T-helper 1 cell treated with Interleukin-12 subunit alpha and Interleukin-12 subunit beta and Interleukin-4 antibody, amounts not matched to agents 30 ng/mL and 1 ng/mL, for 36 hours (primary cell): ENCODE data around the gene CFAP45. TPM values are rescaled to one million over a fixed set of nuclear protein-coding genes. Genes with fewer than 3 reads are reported as not detected.

Experiments used
- intact Hi-C: fragments of 100-400 bp; cut with micrococcal nuclease; formaldehyde crosslinking; loops from one replicate; pipeline ENCODE4 v1.15.1; 2024
- total RNA-seq: library from RNA; stranded (reverse); gene quantifications from 2 replicates; pipeline ENCODE4 v1.2.3, GENCODE V29; 2022

CFAP45 gene
- total RNA-seq, 1 donor from 2014 or later = 0.76 TPM

GRCh38 chr1:159831412-159832141 is 68.4 kb downstream of the CFAP45 start:
- intact Hi-C loops = no loop called here

- intact Hi-C loops = no loop called here
These were observed 69.2 kb downstream of the CFAP45 start for GRCh38 chr1:159830722-159831121.

- intact Hi-C loops = no loop called here
These were observed 70.0 kb downstream of the CFAP45 start for GRCh38 chr1:159829822-159830465.

- intact Hi-C loops = no loop called here
These were observed 70.7 kb downstream of the CFAP45 start for GRCh38 chr1:159829273-159829634.

- intact Hi-C loops = no loop called here
These were observed 71.2 kb downstream of the CFAP45 start for GRCh38 chr1:159828581-159829272.

- intact Hi-C loops = no loop called here
These were observed 71.8 kb downstream of the CFAP45 start for GRCh38 chr1:159828176-159828575.

- intact Hi-C loops = loop anchor here (2.0 kb wide), 1 partner anchor 63 kb away; no protein-coding TSS in a partner anchor
These were observed 72.4 kb downstream of the CFAP45 start for GRCh38 chr1:159827549-159827948.

- intact Hi-C loops = loop anchor here (2.0 kb wide), 1 partner anchor 64 kb away; no protein-coding TSS in a partner anchor
These were observed 72.9 kb downstream of the CFAP45 start for GRCh38 chr1:159827102-159827490.

- intact Hi-C loops = loop anchor here (1.0 to 2.0 kb wide), 3 partner anchors 27 to 64 kb away; partner anchors contain the start of gene DUSP23
These were observed 73.4 kb downstream of the CFAP45 start, which contains the start of gene SLAMF8 for GRCh38 chr1:159826441-159827101. SLAMF8 (plus strand) TSS chr1:159826873; CDS start chr1:159826899, 26 bp downstream.

GRCh38 chr1:159825564-159825963 is 74.4 kb downstream of the CFAP45 start:
- intact Hi-C loops = no loop called here

- intact Hi-C loops = no loop called here
These were observed 76.6 kb downstream of the CFAP45 start for GRCh38 chr1:159823406-159823805.

Other genes with a start within 250 kb of the CFAP45 start
- not detected in 2 replicates for gene CRP, start 185.6 kb downstream of the CFAP45 start, total RNA-seq
- 12.8 and 13.0 TPM in 2 replicates for gene DUSP23, start 119.2 kb downstream of the CFAP45 start, total RNA-seq
- gene FCRL6, start 97.8 kb downstream of the CFAP45 start, total RNA-seq = 0.34 and 0.49 TPM in 2 replicates
- 0.83 and 1.4 TPM in 2 replicates for gene SLAMF8, start 73.3 kb downstream of the CFAP45 start, total RNA-seq
- gene VSIG8, start 37.5 kb downstream of the CFAP45 start, total RNA-seq = not detected in 2 replicates
- gene TAGLN2, start 25.3 kb upstream of the CFAP45 start, total RNA-seq = 411 and 422 TPM in 2 replicates
- gene IGSF9, start 45.4 kb upstream of the CFAP45 start, total RNA-seq = not detected in 2 replicates
- not detected in 2 replicates for gene SLAMF9, start 54.1 kb upstream of the CFAP45 start, total RNA-seq
- 5.7 and 5.9 TPM in 2 replicates for gene PIGM, start 131.8 kb upstream of the CFAP45 start, total RNA-seq
- not detected in 2 replicates for gene KCNJ10, start 170.0 kb upstream of the CFAP45 start, total RNA-seq
- not detected in 2 replicates for gene KCNJ9, start 181.4 kb upstream of the CFAP45 start, total RNA-seq
- 27.8 and 28.7 TPM in 2 replicates for gene IGSF8, start 198.5 kb upstream of the CFAP45 start, total RNA-seq
- gene ATP1A2, start 215.6 kb upstream of the CFAP45 start, total RNA-seq = not detected in 2 replicates